ENCODE results near the gene NEURL1B.

DNA sequence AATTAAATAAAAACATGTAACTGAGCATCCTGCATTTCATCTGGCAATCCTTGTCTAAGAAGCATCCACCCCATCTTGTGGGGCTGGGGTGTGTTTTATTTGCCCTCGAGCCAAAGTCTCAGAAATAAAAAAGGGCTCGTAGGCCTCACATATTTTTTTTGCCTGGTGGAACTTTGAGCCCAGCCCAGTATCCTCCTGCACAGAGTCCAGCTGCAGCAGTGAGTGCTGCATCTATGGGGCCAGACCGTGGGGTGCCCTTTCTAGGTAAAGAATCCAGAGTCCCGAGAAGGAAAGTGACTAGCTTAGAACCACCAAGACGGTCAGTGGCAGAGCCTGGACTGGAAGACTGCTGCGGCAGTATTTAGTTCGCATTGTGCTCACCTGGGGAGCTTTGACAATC, 33.1 kb downstream of the NEURL1B start:
- TF ChIP-seq, protein P1, sequence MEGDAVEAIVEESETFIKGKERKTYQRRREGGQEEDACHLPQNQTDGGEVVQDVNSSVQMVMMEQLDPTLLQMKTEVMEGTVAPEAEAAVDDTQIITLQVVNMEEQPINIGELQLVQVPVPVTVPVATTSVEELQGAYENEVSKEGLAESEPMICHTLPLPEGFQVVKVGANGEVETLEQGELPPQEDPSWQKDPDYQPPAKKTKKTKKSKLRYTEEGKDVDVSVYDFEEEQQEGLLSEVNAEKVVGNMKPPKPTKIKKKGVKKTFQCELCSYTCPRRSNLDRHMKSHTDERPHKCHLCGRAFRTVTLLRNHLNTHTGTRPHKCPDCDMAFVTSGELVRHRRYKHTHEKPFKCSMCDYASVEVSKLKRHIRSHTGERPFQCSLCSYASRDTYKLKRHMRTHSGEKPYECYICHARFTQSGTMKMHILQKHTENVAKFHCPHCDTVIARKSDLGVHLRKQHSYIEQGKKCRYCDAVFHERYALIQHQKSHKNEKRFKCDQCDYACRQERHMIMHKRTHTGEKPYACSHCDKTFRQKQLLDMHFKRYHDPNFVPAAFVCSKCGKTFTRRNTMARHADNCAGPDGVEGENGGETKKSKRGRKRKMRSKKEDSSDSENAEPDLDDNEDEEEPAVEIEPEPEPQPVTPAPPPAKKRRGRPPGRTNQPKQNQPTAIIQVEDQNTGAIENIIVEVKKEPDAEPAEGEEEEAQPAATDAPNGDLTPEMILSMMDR (IDR thresholded peaks at IDR 0.05): no peak
- TF ChIP-seq POLR2A (IDR thresholded peaks at IDR 0.05): no peak
